GM19023 (cell line): Measurements from ENCODE around the gene ARRB1.

Source experiments
- ATAC-seq: cut with Tn5 transposase; IDR thresholded peaks from one replicate; pipeline ENCODE4 v1.9.1; 2021; ENCODE audit warnings: mild to moderate bottlenecking, moderate library complexity; ENCODE audit not compliant: unreplicated experiment

ARRB1 gene

DNA sequence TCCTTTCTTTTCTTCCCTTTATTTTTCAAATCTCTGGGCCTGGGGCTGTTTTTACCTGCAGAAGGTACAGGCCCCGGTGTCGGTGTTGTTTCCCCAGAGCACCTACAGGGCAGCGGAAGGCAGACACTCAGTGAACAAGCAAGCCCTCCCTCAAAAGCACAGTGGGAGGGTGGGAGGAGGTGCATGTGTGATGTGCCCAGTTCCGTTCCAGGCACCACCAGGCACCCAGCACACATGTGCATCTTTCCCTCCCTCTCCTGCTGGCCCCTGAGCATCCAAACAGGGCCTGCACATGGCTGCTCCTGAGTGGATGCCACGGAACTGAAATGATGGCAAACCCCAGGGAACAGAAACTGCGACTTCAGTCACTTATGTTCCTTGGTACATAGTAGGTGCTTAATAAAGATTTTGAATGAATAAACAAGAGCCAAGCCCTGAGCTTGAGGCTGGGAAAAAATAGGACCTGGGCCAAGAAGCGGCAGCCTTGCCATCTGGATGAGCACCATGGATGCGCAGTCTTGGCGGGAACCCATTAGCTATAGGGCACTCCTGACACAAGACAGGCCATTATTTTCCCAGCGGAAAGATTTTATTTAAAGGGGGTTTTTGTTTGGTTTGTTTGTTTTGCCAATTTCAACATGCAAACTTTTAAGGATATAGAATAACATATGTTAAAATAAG is 47.8 kb downstream of the ARRB1 start:
- ATAC-seq, result no peak

DNA sequence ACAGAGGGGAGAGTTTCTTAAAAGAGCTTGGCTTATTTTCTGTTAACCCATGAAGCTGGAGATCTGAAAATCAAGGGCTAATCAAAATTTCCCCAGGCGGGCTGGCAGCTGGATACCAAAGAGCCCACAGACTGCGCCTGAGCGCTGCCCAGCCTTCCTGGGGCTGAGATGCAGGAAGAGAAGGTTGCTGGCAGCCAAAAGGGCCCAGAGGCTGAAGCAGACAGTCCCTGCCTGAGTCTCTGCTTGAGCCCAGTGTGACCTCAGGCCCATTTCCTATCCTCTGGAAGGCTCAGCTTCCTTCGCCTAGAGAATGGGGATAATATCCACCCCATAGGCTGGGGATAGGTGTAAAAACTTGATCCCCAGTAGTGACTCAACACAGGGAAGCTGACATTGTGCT is 49.1 kb downstream of the ARRB1 start:
- ATAC-seq, result no peak

DNA sequence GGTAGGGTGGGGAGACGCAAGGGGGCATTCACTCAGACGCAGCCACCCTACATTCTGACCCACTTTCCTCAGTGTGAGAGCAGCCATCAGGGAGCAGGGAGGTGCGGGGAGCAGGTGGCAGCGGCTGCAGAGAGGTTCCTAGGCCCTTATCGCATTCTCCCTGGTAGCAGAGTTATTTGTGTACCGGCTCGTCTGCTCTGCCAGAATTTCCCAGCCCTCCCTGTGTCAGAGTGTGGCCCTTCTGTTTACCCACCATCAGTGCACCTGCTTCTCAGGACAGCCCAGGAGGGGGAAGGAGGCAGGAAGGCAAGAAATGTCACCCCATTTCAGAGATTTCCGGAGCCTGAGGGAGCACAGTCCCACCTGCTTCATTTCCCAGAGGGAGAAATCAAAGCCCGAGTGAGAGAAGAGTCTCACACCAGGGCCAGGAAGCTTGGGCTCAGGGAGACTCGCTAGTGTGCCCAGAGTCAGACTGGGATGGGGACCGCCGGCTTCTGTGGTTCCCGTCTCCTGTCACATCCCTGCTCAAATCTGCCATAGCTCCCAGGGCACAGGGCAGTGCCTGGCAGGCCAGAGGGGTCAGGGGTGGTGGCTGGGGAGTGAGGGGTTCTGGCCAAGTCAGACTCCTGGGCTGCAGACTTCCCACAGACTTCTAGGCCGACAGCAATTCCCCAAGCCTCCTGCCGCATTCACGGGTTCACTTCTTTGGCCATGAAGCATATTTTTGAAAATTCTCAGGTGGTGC is 49.7 kb downstream of the ARRB1 start:
- no peak for ATAC-seq

DNA sequence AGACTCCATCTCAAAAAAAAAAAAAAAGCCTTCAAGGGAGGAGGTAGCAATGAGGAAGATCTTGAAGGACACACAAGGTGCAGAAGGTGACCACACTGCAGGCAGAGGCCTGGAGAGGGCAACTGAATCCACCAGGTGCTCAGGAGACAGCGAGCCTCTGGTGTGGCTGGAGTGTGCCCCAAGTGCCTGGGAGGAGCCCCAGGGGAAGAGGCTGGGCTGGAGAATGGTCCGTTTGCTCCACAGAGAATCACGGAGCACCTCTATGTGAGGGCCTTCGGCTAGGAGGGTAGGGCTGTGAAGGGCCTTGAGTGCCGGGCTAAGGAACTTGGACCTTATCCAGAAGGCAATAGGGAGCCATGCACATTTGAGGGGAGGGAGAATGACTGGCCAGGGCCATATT is 50.3 kb downstream of the ARRB1 start:
- no peak for ATAC-seq

DNA sequence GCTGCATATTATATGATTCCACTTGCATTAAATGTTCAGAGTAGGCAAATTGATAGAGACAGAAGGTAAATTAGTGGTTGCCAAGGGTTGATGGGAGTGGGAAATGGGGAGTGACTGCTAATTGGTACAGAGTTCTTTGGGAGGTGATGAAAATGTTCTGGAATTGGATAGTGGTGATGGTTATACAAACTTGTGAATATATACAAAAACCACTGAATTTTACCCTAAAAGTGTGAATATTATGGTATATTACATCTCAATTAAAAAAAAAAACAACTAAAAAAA is 52.5 kb downstream of the ARRB1 start:
- ATAC-seq, result no peak

DNA sequence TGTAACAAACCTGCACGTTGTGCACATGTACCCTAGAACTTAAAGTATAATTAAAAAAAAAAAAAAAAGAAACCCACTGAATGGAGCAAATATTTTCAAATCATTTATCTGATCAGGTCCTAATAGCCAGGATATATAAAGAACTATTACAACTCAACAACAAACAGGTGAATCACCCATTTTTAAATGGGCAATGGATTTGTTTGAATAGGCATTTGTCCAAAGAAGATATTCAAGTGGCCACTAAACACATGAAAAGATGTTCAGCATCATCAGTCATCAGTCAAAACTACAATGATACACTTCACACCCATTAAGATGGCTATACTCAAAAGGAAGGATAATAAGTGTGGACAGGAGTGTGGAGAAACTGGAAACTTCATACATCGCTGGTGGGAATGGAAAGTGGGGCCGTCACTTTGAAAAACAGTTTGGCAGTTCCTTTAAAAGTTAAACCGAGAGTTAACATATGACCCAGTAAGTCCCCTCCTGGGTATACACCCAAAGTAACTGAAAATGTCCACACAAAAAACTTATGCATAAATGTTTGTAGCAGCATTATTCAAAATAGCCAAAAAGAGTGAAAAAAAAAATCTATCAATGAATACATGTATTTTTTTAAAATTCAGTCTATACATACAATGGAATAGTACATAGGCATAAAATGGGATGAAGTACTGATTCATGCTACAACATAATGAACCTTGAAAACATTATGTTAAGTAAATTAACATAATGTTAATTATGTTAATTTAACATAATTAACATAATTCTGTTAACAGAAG is 53.1 kb downstream of the ARRB1 start:
- ATAC-seq, result no peak

DNA sequence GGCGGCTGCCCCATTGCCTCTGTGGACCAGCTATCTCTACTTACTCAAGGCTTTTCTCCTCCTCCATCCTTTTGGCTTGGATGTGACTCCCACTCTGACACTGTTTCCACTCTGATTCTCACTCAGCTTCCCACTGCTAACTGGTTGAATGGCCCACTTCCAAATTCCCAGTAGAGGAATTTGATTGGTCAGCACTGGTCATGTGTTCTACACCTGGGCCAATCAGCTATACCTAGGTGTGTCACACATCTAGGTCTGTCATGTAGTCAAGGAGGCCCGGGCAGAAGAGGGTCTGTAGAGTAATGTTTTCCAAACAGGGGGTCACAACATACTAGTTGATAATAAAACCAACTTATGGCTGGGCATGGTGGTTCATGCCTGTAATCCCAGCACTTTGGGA is 57.6 kb downstream of the ARRB1 start:
- no peak for ATAC-seq

DNA sequence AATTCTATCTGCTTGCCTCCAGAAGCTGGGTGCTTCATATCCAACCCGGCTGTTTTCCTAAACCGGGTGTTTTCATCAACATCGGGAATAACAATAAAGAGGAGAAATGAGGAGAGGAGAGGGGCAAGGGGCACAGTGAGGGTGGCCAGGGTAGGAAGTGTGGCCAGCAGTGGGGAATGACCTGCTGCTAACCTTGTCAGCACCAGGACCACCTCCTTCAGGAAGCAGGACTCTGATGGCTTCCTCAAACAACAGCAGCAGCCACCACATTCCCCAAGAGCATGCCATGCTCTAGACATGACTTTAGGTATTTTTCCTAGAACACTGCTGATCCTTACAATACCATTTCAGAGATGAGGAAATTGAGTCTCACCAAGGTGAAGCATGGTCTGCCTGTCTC is 58.5 kb downstream of the ARRB1 start:
- ATAC-seq, result no peak

DNA sequence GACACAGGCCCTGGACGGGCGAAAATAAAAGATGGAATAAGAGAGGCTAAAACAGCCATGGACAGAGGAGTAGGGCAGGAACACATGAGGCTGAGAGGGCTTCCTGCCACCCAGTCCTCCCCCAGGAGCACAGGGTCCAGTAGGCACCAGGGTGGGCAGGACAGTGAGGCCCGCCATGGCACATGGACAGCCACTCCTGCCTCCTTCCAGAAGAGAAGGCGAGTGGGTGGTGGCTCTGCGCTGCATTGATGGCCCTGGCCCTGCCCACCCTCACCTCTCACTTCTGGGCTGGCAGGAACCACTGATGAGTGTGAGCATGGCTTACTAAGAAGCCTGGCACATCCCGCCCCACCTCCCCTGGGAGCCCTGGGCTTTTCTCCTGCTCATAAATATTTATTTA is 59.7 kb downstream of the ARRB1 start:
- no peak for ATAC-seq

DNA sequence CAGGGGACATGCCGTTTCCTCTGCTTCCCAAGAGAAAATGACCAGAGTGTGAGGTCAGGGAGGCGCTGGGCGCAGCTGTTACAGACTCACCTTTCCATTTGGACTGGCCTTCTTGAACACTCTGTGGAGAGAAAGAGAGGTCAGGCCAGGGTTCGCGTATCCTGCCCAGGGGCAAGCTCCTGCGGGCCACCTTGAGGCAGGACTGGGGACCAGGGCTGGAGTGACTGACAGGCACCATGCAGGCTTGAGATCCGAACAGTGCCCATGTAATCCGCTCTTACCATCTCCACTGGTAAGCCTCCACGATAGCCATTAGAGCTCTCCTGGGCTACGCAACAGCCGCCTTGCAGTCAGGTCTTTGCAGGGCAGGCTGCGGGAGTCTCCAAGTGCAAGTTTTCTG is 61.5 kb downstream of the ARRB1 start:
- ATAC-seq, result no peak

DNA sequence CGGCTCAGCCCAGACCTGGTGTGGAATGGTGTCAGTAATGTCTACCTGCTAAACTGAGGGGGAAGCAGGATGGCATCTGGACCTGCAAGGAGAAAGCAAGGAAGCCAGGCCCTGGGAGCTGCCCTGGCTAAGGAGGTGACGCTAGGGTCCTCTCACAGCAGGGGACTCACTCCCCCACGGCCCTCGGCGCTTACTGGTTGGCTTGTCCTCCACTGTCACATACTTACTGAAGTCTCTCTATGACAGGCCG is 62.0 kb downstream of the ARRB1 start:
- ATAC-seq, result no peak

DNA sequence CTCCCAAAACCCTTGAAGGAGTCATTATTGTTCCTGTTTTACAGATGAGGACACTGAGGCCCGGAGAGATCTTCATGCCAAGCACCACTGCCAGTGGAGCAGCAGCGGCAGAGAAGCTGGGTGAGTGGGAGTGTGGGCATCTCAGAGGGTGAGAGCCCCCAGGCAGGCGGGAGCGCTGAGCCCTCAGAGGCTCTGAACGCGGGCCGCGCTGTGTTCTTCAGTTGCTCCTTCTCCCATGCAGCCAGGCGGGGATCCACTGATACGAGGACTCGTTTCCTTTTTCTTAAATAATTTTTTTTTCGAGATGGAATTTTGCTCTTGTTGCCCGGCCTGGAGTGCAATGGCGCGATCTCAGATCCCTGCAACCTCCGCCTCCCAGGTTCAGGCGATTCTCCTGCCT is 63.9 kb downstream of the ARRB1 start:
- no peak for ATAC-seq

DNA sequence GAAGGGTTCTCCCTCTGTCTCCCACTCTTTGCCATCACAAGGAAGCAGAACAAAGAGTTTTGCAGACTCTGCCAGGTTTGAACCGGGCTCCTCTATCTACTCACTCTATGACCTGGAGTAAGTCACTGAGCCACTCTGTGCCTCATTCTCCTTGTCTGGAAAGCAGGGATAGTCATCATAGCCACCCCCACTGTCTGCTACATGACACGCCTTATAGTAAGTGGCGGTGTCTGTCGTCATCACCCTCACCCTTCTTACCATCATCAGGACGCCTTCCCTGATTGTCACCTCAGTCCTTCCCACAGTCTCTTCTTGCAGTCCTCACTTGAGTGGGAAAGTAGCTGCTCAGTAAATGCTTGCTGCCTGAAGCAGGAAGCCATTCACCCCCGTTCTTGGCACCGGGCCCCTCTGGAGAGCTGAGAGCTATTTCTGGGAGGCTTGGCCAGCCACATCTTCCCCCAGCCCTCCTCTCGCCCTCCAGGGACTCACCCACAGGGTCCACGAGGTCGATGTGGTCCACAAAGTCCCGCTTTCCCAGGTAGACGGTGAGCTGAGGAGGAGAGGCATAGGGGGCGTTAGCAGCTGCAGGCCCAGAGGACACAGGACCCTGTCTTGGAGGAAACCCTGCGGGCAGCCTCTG is 64.5 kb downstream of the ARRB1 start:
- ATAC-seq, result no peak

DNA sequence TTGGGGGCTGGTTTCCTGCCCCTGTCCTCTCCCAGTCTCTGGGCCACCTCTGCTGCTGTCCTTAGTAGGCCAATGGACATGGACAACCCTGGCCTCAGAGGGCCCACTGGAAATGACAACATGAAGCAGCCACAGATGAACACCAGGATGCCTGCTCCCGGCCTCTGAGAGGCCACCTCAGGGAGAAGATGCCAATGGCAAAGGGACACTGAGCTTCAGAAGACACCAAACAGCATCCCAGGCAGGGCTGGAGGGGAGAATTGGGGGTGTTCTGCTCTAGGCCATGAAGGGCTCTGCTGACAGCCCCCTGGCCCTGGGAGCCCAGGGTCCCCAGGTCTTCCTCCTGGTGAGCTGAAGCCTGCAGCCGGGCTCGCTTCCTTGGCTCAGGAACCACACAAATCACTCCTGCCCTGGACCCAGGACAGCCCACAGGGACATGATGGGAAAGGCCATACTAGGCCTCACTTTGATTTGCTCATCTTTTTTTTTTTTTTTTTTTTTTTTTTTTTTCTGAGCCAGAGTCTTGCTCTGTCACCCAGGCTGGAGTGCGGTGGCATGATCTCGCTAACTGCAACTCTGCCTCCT is 65.6 kb downstream of the ARRB1 start:
- ATAC-seq, result no peak

DNA sequence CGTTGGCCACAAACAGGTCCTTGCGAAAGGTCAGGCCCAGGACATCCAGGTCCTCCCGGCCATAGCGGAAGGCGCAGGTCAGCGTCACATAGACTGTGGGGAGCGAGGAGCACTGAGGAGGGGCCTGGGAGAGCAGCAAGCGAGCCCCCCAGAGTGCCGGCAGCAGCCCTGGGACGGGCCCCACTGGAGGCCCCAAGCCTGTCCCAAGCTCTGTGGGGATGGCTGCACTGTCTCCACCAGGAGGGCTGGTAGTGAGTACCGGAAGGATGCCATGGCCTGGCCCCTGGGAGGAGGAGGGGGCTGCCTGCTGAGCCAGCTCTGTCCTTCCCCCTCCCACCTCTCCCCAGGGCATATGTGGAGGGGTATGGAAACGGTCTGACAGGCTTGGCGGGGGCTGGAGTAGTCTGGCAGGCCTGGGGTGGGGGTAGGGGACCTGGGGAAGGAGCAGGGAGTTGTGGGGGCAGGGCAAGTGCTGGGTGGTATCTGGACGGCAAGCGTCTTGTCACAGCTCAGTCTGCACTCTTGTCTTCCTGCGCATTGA is 68.0 kb downstream of the ARRB1 start:
- ATAC-seq, result no peak

DNA sequence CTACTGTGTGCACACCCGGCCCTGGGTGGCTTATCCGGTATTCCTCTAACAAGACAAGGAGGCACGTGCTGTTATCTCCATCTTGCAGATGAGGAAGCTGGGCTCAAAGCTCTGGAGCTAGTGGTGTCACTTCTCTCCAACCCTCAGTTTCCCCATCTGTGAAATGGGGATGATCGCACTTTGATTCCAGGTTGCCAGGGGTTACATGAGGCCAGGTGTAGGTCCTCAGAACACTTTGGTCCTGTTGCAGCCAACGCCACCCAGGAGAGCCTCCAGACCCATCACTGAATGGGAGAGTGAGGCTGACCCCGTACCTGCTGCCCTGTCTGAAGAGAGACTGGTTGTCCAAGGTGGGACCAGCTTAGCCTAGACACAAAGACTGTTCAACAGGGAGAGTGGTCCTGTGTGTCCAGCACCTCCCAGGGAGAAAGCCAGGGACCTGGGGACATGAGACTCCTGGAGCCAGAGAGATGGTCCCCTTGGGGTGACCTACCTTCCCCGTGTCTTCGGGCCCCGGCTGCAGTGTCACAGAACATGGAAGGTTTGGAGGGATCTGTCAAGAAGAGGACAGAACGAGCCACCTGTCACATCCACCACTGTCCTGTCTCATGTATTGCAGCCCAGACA is 69.9 kb downstream of the ARRB1 start:
- ATAC-seq, result no peak

DNA sequence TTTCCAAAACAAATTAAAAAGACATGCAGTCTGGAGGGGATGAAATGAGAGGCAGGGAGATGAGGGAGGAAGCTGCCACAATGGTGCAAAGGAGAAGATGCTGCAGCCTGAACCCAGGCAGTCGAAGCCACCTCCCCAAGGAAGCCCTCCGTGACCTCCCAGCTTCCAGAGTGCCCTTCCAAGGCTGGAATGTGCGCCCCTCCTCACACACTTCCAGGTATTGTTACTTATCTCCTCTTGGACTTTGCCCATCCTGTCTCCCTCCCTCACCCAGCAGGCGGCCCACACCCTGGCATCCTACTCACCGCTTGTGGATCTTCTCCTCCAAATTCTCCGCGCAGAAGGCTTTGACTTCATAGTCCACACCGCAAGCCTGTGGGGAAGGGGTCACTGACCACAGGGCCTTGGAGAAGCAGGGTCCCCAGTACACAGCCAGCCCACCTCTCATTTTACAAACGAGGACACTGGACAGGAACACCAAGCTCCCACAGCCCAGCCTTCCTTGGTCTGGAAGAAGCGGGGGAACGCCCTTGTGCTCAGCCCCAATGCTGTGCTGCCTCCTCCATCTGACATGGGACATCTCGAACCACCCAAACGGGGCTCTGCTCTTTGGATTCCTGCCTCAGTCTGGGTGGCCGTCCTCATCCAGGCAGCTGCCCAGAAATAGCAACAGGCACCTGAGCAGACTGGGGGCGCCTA is 70.5 kb downstream of the ARRB1 start:
- no peak for ATAC-seq

DNA sequence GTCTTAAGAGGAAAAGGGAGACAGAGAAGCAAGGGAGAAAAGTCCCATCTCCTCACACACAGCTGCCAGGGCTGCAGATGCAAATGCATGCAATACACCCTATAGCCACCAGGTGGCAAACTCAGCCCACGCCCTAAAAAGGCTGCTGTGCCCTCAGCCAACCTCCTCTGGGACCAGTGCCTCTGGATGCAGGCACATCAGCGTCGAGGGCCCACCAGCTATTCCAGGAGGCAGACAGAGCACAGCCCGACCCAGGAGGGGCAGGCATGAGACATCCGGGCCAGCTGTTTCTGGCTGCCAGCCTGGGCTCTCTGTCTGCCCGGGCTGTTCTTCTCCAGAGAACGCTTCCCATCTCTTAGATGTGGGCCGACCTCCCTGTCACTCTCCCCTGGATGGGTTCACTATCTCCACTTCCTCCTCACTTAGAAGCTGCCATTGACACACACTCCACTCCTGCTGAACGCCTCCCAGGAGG is 71.2 kb downstream of the ARRB1 start:
- ATAC-seq, result no peak

DNA sequence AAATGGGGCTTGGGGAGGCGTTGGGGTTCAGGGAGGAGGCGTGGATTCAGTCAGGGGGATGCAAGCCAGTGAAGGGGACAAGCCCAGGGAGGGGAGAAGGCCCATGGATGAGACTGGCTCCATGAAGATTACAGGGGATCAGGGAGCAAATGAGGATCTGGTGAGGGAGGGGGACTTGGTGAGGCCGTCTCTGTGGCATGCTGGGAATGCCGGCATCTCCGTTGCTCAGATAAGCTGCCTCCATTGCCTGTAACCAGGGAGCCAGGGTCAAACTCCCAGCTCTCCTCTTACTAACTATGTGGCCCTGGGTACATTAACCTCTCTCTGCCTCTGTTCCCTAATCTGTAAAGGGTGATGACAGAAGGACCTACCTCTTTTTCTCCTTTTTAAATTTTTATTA is 72.2 kb downstream of the ARRB1 start:
- no peak for ATAC-seq
